CD4-positive, CD25-positive, alpha-beta regulatory T cell (primary cell): ENCODE measurements around the gene PTPRG. TPM values are rescaled to one million over a fixed set of nuclear protein-coding genes. Genes with fewer than 3 reads are reported as not detected.

ENCODE experiments used
- ATAC-seq, 2 donors: fragments of 150-1000 bp; cut with Tn5 transposase; one replicate each; pipeline ENCODE4 v1.10.0; 2021; ENCODE audit warnings: low read depth in 2 of 2, moderate number of reproducible peaks in 2 of 2, moderate library complexity in 1 of 2
- DNase-seq, 3 donors: peaks; one replicate each; pipeline versions ENCODE4 v3.0.0 to v3.0.0-alpha.2; 2012 to 2022; ENCODE audit warnings: mixed read lengths in 1 of 3
- H3K27ac ChIP-seq: one replicate; pipeline ENCODE4 v1.7.0; 2013; ENCODE audit warnings: mild to moderate bottlenecking, low read length; ENCODE audit not compliant: insufficient read depth, poor library complexity, severe bottlenecking
- H3K27me3 ChIP-seq: one replicate; pipeline ENCODE4 v1.7.0; 2013; ENCODE audit warnings: low read length; ENCODE audit not compliant: control insufficient read depth, insufficient read depth
- H3K36me3 ChIP-seq: one replicate; pipeline ENCODE4 v1.7.0; 2013; ENCODE audit warnings: mild to moderate bottlenecking, low read length, moderate library complexity; ENCODE audit not compliant: control insufficient read depth, insufficient read depth
- H3K4me1 ChIP-seq: 2 replicates; pipeline ENCODE4 v1.7.0; 2013; ENCODE audit warnings: mild to moderate bottlenecking, low read length; ENCODE audit not compliant: insufficient read depth, control insufficient read depth, poor library complexity, severe bottlenecking
- H3K4me3 ChIP-seq: one replicate; pipeline ENCODE4 v1.7.0; 2013; ENCODE audit warnings: low read depth, mild to moderate bottlenecking, low read length, moderate library complexity
- H3K9me3 ChIP-seq, 2 experiments: 1 replicate in 1 of 2; 2 replicates in 1 of 2; pipeline ENCODE4 v1.7.0; 2013; ENCODE audit warnings: low read length in 2 of 2, mild to moderate bottlenecking in 1 of 2, moderate library complexity in 1 of 2; ENCODE audit not compliant: control insufficient read depth in 2 of 2
- H3K27ac Mint-ChIP-seq, 3 donors: one replicate each; pipeline ENCODE4 v1.8.0; 2020 to 2022; ENCODE audit warnings: mild to moderate bottlenecking in 3 of 3, mixed read lengths in 3 of 3, moderate library complexity in 2 of 3
- H3K27me3 Mint-ChIP-seq: one replicate; pipeline ENCODE4 v1.8.0; 2022; ENCODE audit warnings: mild to moderate bottlenecking, mixed read lengths
- H3K36me3 Mint-ChIP-seq: one replicate; pipeline ENCODE4 v1.8.0; 2020; ENCODE audit warnings: mixed read lengths
- H3K4me1 Mint-ChIP-seq, 4 donors: one replicate each; pipeline ENCODE4 v1.8.0; 2020 to 2022; ENCODE audit warnings: mixed read lengths in 4 of 4, mild to moderate bottlenecking in 1 of 4
- H3K4me3 Mint-ChIP-seq, 4 donors: one replicate each; pipeline ENCODE4 v1.8.0; 2020 to 2022; ENCODE audit warnings: mild to moderate bottlenecking in 4 of 4, mixed read lengths in 4 of 4, moderate library complexity in 3 of 4
- H3K9me3 Mint-ChIP-seq, 7 donors: one replicate each; pipeline ENCODE4 v1.8.0; 2020 to 2022; ENCODE audit warnings: mixed read lengths in 7 of 7, mild to moderate bottlenecking in 3 of 7, moderate library complexity in 2 of 7
- polyA plus RNA-seq, 4 donors: library from polyadenylated mRNA; unstranded; fragments of 300-500 nt; fragmentation: Illumina TruSeq; gene quantifications; one replicate each; pipeline ENCODE4 v1.2.3, GENCODE V29; 2021
- total RNA-seq: library from RNA; stranded (reverse); gene quantifications from one replicate; pipeline ENCODE4 v1.2.3, GENCODE V29; 2022

Gene PTPRG
- total and polyA plus RNA-seq, 5 donors from 2014 or later = not detected

- H3K27me3 ChIP-seq = no peaks in the 10 kb centered on the region
- H3K4me1 ChIP-seq = no peaks in the 10 kb centered on the region
- no peak for ATAC-seq
- no peak overlapping the region for H3K27ac Mint-ChIP-seq
- H3K36me3 Mint-ChIP-seq = no peaks in the 10 kb centered on the region
- H3K4me3 ChIP-seq = no peak overlapping the region
- H3K4me1 Mint-ChIP-seq = no peaks in the 10 kb centered on the region
- DNase-seq = no peak
- peaks cover 0 to 3% (median 0%) of the 10 kb centered on the region in 7 donors for H3K9me3 Mint-ChIP-seq
- H3K9me3 ChIP-seq = no peaks in the 10 kb centered on the region
- no peak overlapping the region for H3K4me3 Mint-ChIP-seq
- no peaks in the 10 kb centered on the region for H3K36me3 ChIP-seq
- H3K27ac ChIP-seq = no peak overlapping the region
- H3K27me3 Mint-ChIP-seq = peaks cover 5% of the 10 kb centered on the region
Observed at GRCh38 chr3:62131050-62131449, 569.7 kb downstream of the PTPRG start.

GRCh38 chr3:62131620-62132019 is 570.2 kb downstream of the PTPRG start:
- Mint-ChIP-seq H3K9me3 (peaks cover 0 to 3% (median 0%) of the 10 kb centered on the region in 7 donors), H3K27me3 (peaks cover 5% of the 10 kb centered on the region), H3K4me3 (no peak overlapping the region), H3K4me1 (no peaks in the 10 kb centered on the region), H3K36me3 (no peaks in the 10 kb centered on the region), H3K27ac (no peak overlapping the region)
- Histone ChIP-seq H3K27me3 (no peaks in the 10 kb centered on the region), H3K27ac (no peak overlapping the region), H3K9me3 (no peaks in the 10 kb centered on the region), H3K4me3 (no peak overlapping the region), H3K36me3 (no peaks in the 10 kb centered on the region), H3K4me1 (no peaks in the 10 kb centered on the region)
- no peak for ATAC-seq
- peak in 1 of 3 donors; percentile 4 for DNase-seq

- no peak overlapping the region for H3K27ac Mint-ChIP-seq
- H3K4me3 Mint-ChIP-seq = no peak overlapping the region
- no peak overlapping the region for H3K27ac ChIP-seq
- ATAC-seq = no peak
- H3K4me1 Mint-ChIP-seq = no peaks in the 10 kb centered on the region
- no peaks in the 10 kb centered on the region for H3K9me3 ChIP-seq
- no peak for DNase-seq
- no peak overlapping the region for H3K4me3 ChIP-seq
- H3K4me1 ChIP-seq = no peaks in the 10 kb centered on the region
- H3K9me3 Mint-ChIP-seq = peaks cover 0 to 4% (median 2%) of the 10 kb centered on the region in 7 donors
- H3K36me3 Mint-ChIP-seq = no peaks in the 10 kb centered on the region
- peaks cover 5% of the 10 kb centered on the region for H3K27me3 Mint-ChIP-seq
- H3K36me3 ChIP-seq = no peaks in the 10 kb centered on the region
- H3K27me3 ChIP-seq = no peaks in the 10 kb centered on the region
Observed at GRCh38 chr3:62132027-62132602, 570.7 kb downstream of the PTPRG start.

- no peaks in the 10 kb centered on the region for H3K4me1 Mint-ChIP-seq
- Histone ChIP-seq H3K9me3 (no peaks in the 10 kb centered on the region), H3K4me3 (no peak overlapping the region), H3K27me3 (no peaks in the 10 kb centered on the region), H3K36me3 (no peaks in the 10 kb centered on the region), H3K27ac (no peak overlapping the region), H3K4me1 (no peaks in the 10 kb centered on the region)
- H3K27ac Mint-ChIP-seq = no peak overlapping the region
- ATAC-seq (no peak), DNase-seq (no peak)
- no peaks in the 10 kb centered on the region for H3K36me3 Mint-ChIP-seq
- peaks cover 5% of the 10 kb centered on the region for H3K27me3 Mint-ChIP-seq
- peaks cover 0 to 4% (median 2%) of the 10 kb centered on the region in 7 donors for H3K9me3 Mint-ChIP-seq
- no peak overlapping the region for H3K4me3 Mint-ChIP-seq
Observed at GRCh38 chr3:62133015-62133414, 571.6 kb downstream of the PTPRG start.

- no peak overlapping the region for H3K4me3 Mint-ChIP-seq
- no peak for ATAC-seq
- H3K4me3 ChIP-seq = no peak overlapping the region
- H3K9me3 ChIP-seq = no peaks in the 10 kb centered on the region
- no peaks in the 10 kb centered on the region for H3K27me3 ChIP-seq
- H3K4me1 Mint-ChIP-seq = no peaks in the 10 kb centered on the region
- H3K27ac Mint-ChIP-seq = no peak overlapping the region
- H3K36me3 ChIP-seq = no peaks in the 10 kb centered on the region
- H3K27ac ChIP-seq = no peak overlapping the region
- DNase-seq = no peak
- H3K9me3 Mint-ChIP-seq = peaks cover 0 to 4% (median 2%) of the 10 kb centered on the region in 7 donors
- no peaks in the 10 kb centered on the region for H3K36me3 Mint-ChIP-seq
- H3K27me3 Mint-ChIP-seq = peaks cover 5% of the 10 kb centered on the region
- H3K4me1 ChIP-seq = no peaks in the 10 kb centered on the region
Observed at GRCh38 chr3:62134061-62134496, 572.7 kb downstream of the PTPRG start.

GRCh38 chr3:62135741-62136140 is 574.4 kb downstream of the PTPRG start:
- Mint-ChIP-seq H3K27me3 (peaks cover 5% of the 10 kb centered on the region), H3K4me1 (no peaks in the 10 kb centered on the region), H3K27ac (no peak overlapping the region), H3K36me3 (no peaks in the 10 kb centered on the region), H3K9me3 (peaks cover 0 to 4% (median 1%) of the 10 kb centered on the region in 7 donors), H3K4me3 (no peak overlapping the region)
- H3K36me3 ChIP-seq = no peaks in the 10 kb centered on the region
- no peaks in the 10 kb centered on the region for H3K27me3 ChIP-seq
- H3K4me1 ChIP-seq = no peaks in the 10 kb centered on the region
- ATAC-seq (no peak), DNase-seq (no peak)
- H3K9me3 ChIP-seq = no peaks in the 10 kb centered on the region
- no peak overlapping the region for H3K27ac ChIP-seq
- H3K4me3 ChIP-seq = no peak overlapping the region

- H3K9me3 ChIP-seq = no peaks in the 10 kb centered on the region
- H3K4me3 ChIP-seq = no peak overlapping the region
- no peaks in the 10 kb centered on the region for H3K27me3 ChIP-seq
- no peak for ATAC-seq
- H3K27ac Mint-ChIP-seq = no peak overlapping the region
- no peak overlapping the region for H3K27ac ChIP-seq
- no peaks in the 10 kb centered on the region for H3K27me3 Mint-ChIP-seq
- H3K36me3 Mint-ChIP-seq = no peaks in the 10 kb centered on the region
- H3K4me1 Mint-ChIP-seq = no peaks in the 10 kb centered on the region
- H3K9me3 Mint-ChIP-seq = peaks cover 0 to 4% (median under 1%) of the 10 kb centered on the region in 7 donors
- no peak overlapping the region for H3K4me3 Mint-ChIP-seq
- DNase-seq = no peak
- H3K4me1 ChIP-seq = no peaks in the 10 kb centered on the region
- no peaks in the 10 kb centered on the region for H3K36me3 ChIP-seq
Observed at GRCh38 chr3:62139957-62140356, 578.6 kb downstream of the PTPRG start.

GRCh38 chr3:62142331-62143085 is 581.1 kb downstream of the PTPRG start:
- H3K4me1 Mint-ChIP-seq = no peaks in the 10 kb centered on the region
- no peak overlapping the region for H3K4me3 ChIP-seq
- no peak overlapping the region for H3K27ac Mint-ChIP-seq
- ATAC-seq = no peak
- no peaks in the 10 kb centered on the region for H3K4me1 ChIP-seq
- no peak for DNase-seq
- H3K9me3 ChIP-seq = no peaks in the 10 kb centered on the region
- peaks cover 0 to 3% (median 0%) of the 10 kb centered on the region in 7 donors for H3K9me3 Mint-ChIP-seq
- no peaks in the 10 kb centered on the region for H3K36me3 Mint-ChIP-seq
- H3K27ac ChIP-seq = no peak overlapping the region
- H3K27me3 Mint-ChIP-seq = no peaks in the 10 kb centered on the region
- no peaks in the 10 kb centered on the region for H3K36me3 ChIP-seq
- H3K4me3 Mint-ChIP-seq = no peak overlapping the region
- no peaks in the 10 kb centered on the region for H3K27me3 ChIP-seq
